ENCODE measurements around the gene MORN4. TPM values are rescaled to one million over a fixed set of nuclear protein-coding genes. Genes with fewer than 3 reads are reported as not detected.
A peak's percentile ranks its signal among the peaks of the same experiment; 100 is the strongest.

MORN4 gene
- total and polyA plus RNA-seq, 2 of the 13 experiments (the other 11 are each of a cell fraction or from before 2014, with no cell fraction given): 3.4 to 9.1 TPM

DNA sequence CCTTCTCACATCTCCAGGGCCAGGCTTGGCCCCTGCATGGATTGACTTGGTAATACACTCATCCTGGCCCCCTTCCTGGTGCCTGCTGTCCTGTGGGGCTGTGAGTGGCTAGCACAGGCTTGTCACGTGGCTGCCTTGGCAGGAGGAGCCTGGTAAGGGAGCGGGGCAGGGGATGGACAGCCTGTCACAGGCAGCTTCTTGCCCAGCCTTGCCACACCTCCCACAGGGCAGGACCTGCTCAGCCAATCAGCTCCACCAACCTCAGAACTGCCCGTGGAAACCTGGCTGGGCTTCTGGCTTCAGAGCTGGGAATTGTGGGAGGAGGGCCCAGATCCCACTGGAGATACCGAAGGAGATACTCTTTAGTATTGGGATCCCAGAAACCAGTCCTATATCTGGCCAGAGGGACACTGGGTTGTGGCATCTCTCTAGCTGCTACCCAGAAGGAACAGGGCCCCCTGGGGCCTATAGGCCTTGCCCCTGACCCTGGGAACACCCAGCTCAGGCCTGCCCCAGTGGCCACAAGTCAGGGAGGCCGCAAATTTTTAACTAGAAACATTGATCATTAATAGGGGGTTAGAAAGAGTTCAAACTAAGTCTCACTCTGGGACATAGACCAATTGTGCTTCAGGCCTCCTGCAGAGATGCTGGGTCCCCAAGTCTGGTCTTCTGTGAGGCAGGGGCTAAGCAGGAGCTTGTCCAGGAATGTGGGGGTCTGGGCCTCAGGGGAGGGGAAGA lies 49.1 kb downstream of the MORN4 start, which contains the start of gene HOGA1 (continued):
- TF ChIP-seq ZNF281 (CRISPR knock-in tag; IDR thresholded peaks at IDR 0.05; ENCODE audit: borderline replicate concordance): no peak
- no peak for TF ChIP-seq ZBTB14 (CRISPR knock-in tag; IDR thresholded peaks at IDR 0.05)
- TF ChIP-seq THAP11 (CRISPR knock-in tag; IDR thresholded peaks at IDR 0.05): peak; percentile 58; the same call in 1 of the 2 replicates
- no peak for TF ChIP-seq ZMAT5 (CRISPR knock-in tag; IDR thresholded peaks at IDR 0.05; ENCODE audit: borderline replicate concordance, low read depth)
- no peak for TF ChIP-seq SMARCE1 (IDR thresholded peaks at IDR 0.05; ENCODE audit: borderline replicate concordance)
- no peak for TF ChIP-seq ZNF781 (CRISPR knock-in tag; IDR thresholded peaks at IDR 0.05; ENCODE audit: borderline replicate concordance, not compliant biosample characterization)
- no peak for TF ChIP-seq SETDB1 (CRISPR knock-in tag; IDR thresholded peaks at IDR 0.05; ENCODE audit: borderline replicate concordance)
- no peak for TF ChIP-seq ZNF460 (CRISPR knock-in tag; IDR thresholded peaks at IDR 0.05; ENCODE audit: borderline replicate concordance)
- TF ChIP-seq BCL6 (CRISPR knock-in tag; IDR thresholded peaks at IDR 0.05): no peak
- peak; percentile 56; the same call in 1 of the 2 replicates for TF ChIP-seq ATF2 (CRISPR knock-in tag; IDR thresholded peaks at IDR 0.05)
- peak; percentile 42; the same call in 1 of the 2 replicates for TF ChIP-seq MEIS1 (CRISPR knock-in tag; IDR thresholded peaks at IDR 0.05; ENCODE audit: borderline replicate concordance)
- TF ChIP-seq ATF7 (IDR thresholded peaks at IDR 0.05): no peak
- no peak for TF ChIP-seq ATF7 (CRISPR knock-in tag; IDR thresholded peaks at IDR 0.05)
- no peak for TF ChIP-seq ZNF484 (CRISPR knock-in tag; IDR thresholded peaks at IDR 0.05; ENCODE audit: borderline replicate concordance, low read depth)
- no peak for TF ChIP-seq FOXM1 (CRISPR knock-in tag; IDR thresholded peaks at IDR 0.05)
- TF ChIP-seq ZNF362 (CRISPR knock-in tag; IDR thresholded peaks at IDR 0.05; ENCODE audit: borderline replicate concordance): no peak
- TF ChIP-seq ZNF430 (CRISPR knock-in tag; IDR thresholded peaks at IDR 0.05): peak; percentile 62; the same call in 1 of the 2 replicates
- TF ChIP-seq ZNF879 (CRISPR knock-in tag; IDR thresholded peaks at IDR 0.05): no peak
- 0 out of 2 replicates have a peak, but pooled peaks have one; percentile 4 for TF ChIP-seq SOX5 (CRISPR knock-in tag; IDR thresholded peaks at IDR 0.05; ENCODE audit: borderline replicate concordance)
- TF ChIP-seq MED8 (CRISPR knock-in tag; IDR thresholded peaks at IDR 0.05; ENCODE audit: insufficient replicate concordance): no peak
- TF ChIP-seq FOXC1 (CRISPR knock-in tag; IDR thresholded peaks at IDR 0.05; ENCODE audit: borderline replicate concordance): no peak

Data from HepG2 (cell line).